ENCODE measurements around the gene PIK3C2G.
"Not testable (repeated sequence)": the region's sequence is repeated elsewhere in the genome, so short reads cannot be mapped to it uniquely, and the experiment has no call there.

Gene PIK3C2G

DNA sequence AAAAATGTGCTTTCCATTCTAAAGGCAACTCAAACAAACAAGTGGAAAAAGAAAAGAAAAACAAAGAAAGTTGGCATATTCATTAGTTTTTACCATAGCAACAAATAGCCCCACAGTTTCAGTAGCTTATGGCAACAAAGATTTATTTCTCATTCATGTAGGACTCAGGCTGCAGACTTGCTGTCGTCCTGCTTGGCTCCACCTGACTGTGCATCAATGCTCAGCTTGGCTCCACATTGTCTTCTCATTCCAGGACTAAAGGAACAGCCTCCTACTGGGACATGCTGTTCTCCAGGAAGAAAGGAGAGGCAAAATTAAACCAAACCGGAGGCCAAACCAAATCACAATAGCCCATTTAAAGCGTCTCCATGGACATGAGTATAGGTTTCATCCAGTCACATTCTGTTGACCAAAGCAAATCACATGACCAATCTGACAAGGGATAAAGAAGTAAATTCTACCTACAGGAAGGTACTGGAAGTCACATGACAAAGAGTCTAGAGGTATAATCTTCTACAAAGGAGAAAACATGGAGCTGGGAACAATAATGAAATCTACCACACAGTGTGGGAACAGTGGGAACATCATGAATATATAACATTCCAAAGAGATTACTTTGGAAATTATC lies 222.5 kb downstream of the PIK3C2G start:
- no peak for DNase-seq

- no peak for DNase-seq
Measured at GRCh38 chr12:18486036-18486435, 224.7 kb downstream of the PIK3C2G start.

DNA sequence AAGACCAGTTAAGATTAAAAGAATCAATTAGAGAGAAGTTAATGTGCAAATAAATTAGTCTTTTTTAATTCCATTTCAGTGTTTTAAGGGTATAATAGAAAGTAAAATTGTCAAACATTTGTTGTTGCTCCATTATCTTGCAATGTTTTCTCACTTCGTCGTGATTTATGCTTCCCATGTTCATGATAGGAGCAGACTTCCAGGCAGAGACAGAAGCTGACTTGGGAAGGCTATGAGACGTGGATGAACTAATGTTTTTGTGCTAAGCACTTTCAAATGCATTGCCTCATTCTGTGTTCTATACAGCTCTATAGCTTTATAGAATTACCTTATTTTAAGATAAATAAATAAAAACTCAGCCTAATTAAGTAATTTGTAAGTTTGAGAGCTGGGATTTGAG lies 226.2 kb downstream of the PIK3C2G start:
- DNase-seq, result no peak

DNA sequence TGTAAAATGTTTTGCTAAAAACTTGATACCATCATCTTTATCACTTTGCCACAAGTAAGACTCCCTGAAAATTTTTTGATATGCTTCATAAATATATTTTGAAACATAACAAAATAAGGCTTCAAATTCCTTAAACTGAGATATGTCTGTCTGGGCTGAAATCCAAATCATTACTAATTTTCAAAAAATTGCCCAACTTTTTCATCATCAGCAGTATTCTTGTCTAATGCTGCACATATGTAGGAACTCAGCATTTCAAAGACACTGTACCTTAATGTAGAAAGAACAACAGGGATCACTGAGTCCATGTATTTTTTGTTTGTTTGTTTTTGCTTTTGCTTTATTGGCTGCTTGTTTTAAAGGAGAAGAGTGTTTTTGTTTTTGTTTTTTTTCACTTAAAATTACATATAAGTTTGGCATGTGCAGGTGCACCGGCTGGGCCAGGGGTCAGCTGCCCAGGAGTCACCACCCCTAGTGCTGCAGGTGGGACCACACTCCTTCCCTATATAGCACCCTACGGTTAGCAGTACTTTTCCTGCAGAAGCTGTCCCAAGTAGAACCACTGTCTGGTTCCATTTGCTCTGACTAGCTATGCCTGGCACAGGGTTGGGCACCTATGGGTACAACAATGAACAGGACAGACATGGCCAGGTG lies 231.2 kb downstream of the PIK3C2G start:
- no peak for DNase-seq

GRCh38 chr12:18496156-18496555 lies 234.8 kb downstream of the PIK3C2G start:
- DNase-seq, result no peak

GRCh38 chr12:18500160-18500574 lies 238.8 kb downstream of the PIK3C2G start:
- DNase-seq, result not testable (repeated sequence)

GRCh38 chr12:18500736-18501135 lies 239.4 kb downstream of the PIK3C2G start:
- DNase-seq, result not testable (repeated sequence)

GRCh38 chr12:18502422-18502968 lies 241.2 kb downstream of the PIK3C2G start:
- no peak for DNase-seq

GRCh38 chr12:18521461-18521860 lies 260.1 kb downstream of the PIK3C2G start:
- no peak for DNase-seq

DNA sequence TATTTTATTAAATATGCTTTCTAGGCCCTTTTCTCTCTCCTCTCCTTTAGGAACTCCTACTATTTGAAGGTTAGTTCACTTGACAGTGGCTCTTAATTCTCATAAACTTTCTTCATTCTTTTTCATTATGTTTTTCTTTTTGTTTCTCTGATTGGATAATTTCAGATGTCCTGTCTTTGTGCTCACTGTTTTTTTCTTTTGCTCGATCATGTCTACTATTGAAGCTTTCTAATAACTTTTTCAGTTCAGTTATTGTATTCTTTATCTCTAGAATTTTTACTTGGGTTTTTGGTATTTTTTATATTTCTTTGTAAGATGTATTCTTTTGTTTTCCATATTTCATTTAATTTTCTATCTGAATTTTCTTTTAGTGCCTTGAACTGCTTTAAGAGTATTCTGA lies 261.5 kb downstream of the PIK3C2G start:
- no peak for DNase-seq

- not testable (repeated sequence) for DNase-seq
Measured at GRCh38 chr12:18542497-18542896, 281.2 kb downstream of the PIK3C2G start.

DNA sequence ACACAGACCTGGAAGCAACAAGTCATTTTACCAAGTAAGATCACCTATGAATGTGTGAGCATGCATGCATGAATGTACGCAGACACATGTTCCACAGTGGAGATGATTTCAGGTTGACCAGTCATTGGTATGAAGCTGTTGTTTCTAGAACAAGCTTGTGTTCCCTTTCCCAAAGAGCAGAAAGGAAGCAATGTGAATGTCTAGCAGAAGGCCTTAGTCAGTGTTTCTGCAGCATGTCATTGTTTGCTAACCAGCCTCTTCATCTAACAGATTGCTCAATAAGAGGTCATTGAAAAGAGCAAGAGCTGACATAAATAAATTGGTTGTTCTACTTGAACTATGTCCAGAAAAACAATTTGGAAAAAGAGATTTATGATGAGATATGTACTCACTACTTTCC lies 285.1 kb downstream of the PIK3C2G start:
- DNase-seq, result no peak

GRCh38 chr12:18549598-18549997 lies 288.3 kb downstream of the PIK3C2G start:
- no peak for DNase-seq

DNA sequence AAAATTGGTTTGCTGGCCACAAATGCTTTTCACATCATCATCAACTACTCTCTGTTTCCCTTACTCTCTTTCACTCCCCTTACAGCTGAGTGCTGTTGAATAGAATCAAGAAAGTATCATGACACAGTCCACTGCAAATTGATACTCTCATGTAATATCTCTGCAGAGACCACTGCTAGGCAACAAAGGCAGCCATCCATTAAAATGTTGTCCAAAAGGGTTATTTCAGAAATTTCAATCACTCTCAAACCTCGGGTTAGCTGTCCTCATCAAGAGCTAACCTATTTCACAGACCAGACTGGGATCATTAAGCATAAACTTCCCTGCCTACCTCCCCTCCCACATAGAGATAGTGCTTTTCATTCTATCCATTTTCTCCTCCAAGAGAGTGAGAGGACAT lies 289.8 kb downstream of the PIK3C2G start:
- DNase-seq, result no peak

DNA sequence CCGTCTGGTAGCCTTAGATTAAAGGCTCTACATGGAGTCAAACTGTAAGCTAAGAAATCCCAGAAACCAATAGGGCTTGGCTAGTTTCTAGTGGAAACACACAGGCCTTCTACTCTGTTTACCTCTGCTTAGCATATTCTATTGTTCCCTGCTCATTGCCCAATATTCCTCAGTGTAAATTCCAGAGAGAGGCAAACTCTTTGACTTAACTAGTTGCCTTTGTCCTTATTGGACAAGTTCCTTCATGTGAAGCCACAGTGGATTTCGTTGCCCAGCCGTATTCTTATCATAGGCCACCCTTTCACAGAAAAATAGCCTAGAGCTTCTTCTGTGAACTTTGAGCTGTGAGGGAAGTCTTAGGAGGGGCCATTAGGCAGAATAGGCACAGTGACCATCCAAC lies 290.4 kb downstream of the PIK3C2G start:
- no peak for DNase-seq

DNA sequence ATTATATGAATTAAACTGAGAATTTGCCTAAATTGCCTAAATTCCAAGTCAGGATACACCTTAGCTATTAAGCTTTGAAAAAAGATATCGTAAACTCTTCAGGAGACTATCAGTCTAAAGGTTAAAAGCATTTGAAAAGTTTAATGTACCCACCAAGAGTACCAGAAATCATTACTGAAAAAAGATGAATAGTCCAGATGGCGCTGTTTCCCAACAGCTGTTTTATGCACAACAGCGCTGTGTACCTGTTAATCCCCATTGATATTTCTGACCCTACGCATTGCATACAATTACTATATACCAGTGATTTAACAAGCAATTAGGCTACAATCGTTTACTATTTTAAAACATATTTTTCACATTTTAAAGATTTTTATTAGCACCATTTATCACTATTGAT lies 291.5 kb downstream of the PIK3C2G start:
- no peak for DNase-seq

DNA sequence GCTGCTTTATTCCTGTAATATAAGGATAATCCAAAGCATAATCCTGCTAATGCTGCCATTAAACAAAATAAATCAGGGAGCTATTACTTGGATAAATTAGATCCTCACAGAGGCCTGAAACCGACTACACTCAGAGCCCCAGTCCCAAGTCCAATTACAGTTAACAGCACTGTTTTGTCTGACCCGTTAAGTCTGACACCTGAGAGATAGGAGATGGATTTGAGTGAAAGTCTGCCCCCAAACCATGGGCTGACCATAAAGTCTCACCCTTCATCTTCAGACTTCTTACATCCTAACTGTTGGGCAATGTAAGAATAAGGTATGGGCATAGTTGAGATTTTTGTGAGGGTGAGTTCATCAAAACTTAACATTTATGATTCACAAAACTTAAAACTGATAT lies 294.8 kb downstream of the PIK3C2G start:
- no peak for DNase-seq

DNA sequence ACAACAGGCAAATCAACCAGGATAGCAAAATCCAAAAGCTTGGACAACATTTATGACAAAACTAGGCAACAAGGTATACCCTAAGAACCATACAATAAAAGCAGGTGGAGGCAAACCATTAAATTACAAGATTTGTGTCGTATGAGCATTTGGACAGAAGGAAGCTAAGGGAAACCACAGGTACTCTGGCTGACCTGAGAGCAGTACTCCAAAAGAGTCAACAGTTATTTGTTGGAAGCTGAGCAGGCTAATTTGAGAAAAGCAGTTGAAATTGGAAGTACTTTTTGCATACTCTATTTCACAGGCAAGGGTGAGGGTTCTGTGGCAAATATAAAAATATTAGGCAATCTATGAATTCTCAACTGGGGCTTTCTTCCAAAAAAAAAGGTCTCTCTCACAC lies 297.9 kb downstream of the PIK3C2G start:
- no peak for DNase-seq

- DNase-seq, result no peak
Measured at GRCh38 chr12:18562531-18562930, 301.2 kb downstream of the PIK3C2G start.

DNA sequence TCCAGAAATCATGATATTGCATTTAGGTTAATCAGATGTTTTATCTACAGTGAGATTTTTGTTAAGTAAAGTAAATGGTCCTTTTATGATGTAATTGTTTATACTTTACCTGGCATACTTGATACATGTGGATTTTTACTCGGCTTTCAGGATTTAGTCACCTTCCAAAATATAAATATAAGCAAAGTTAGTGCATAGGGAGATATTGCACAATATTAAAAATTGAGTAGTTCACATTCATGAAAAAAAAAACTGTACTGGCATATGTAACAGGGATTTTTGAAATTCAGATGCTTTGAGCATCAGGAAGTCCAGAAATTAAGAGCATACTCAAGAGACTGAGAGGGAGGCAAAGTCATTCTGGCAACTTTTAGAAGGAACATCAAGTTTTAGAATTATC lies 303.0 kb downstream of the PIK3C2G start:
- no peak for DNase-seq

- no peak for DNase-seq
Measured at GRCh38 chr12:18567787-18568186, 306.5 kb downstream of the PIK3C2G start.

GRCh38 chr12:18570543-18570942 lies 309.2 kb downstream of the PIK3C2G start:
- DNase-seq, result no peak

- DNase-seq, result no peak
Measured at GRCh38 chr12:18576104-18576626, 314.8 kb downstream of the PIK3C2G start.

DNA sequence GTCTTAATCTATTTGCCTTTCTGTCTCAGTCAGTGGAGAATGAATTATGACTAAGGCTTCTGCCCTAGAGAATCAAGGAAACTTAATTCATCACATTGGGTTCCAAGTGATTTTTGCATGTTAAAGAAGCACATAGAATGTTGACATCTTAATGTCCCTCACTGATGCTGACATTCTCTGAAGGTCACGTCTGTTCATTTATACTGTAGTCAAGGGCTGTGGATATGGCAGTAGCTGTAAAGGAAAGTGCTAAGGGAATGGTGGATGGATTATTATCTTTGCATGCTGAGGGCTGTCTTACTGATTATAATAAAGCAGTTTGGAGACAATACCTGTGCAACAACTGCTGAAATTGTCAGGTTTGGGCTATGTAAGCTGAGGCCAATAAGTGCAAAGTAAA lies 315.3 kb downstream of the PIK3C2G start:
- no peak for DNase-seq

All from activated T-cell treated with anti-CD3 and anti-CD28 coated beads, Interleukin-2, amount 50 U/mL, for 48 hours (primary cell).